ENCODE data around the gene GIMAP1. TPM values are rescaled to one million over a fixed set of nuclear protein-coding genes. Genes with fewer than 3 reads are reported as not detected.

Gene GIMAP1
- polyA plus RNA-seq, 1 of the 3 experiments (the other 2 are of a cell fraction): not detected

DNA sequence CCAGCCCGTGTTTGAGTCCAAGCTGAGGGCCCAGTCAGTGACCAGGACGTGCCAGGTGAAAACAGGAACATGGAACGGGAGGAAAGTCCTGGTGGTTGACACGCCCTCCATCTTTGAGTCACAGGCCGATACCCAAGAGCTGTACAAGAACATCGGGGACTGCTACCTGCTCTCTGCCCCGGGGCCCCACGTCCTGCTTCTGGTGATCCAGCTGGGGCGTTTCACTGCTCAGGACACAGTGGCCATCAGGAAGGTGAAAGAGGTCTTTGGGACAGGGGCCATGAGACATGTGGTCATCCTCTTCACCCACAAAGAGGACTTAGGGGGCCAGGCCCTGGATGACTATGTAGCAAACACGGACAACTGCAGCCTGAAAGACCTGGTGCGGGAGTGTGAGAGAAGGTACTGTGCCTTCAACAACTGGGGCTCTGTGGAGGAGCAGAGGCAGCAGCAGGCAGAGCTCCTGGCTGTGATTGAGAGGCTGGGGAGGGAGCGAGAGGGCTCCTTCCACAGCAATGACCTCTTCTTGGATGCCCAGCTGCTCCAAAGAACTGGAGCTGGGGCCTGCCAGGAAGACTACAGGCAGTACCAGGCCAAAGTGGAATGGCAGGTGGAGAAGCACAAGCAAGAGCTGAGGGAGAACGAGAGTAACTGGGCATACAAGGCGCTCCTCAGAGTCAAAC is 26.0 kb downstream of the GIMAP1 start:
- H3K4me1 ChIP-seq (ENCODE audit: control insufficient read depth in 1 of 2, insufficient read depth in 2 of 2, low read depth in 1 of 2, low read length in 1 of 2): no peaks in the 10 kb centered on the region; a peak in 1 of 4 replicates
- CTCF ChIA-PET: interaction anchor here (0.9 kb wide), 1 partner anchor 37 kb away, joined by 3 read pairs; no protein-coding TSS in a partner anchor
- no peak overlapping the region for H3K27ac ChIP-seq (ENCODE audit: low read depth in 2 of 2, low read length in 1 of 2)
- H2AFZ ChIP-seq (ENCODE audit: low read depth): no peak overlapping the region
- POLR2A ChIA-PET: interaction anchor here (0.6 kb wide), 1 partner anchor 22 kb away, joined by 3 read pairs; no protein-coding TSS in a partner anchor
- no peak for DNase-seq
- H3K4me2 ChIP-seq: no peak overlapping the region
- no peaks in the 10 kb centered on the region for H3K79me2 ChIP-seq (ENCODE audit: insufficient read depth)
- no peaks in the 10 kb centered on the region for H3K36me3 ChIP-seq (replicated peaks in 1 of 2; ENCODE audit: control insufficient read depth in 1 of 2, insufficient read depth in 2 of 2, low read length in 1 of 2)
- WGBS (ENCODE audit: low lambda C conversion rate): 16% methylated on average over 14 of the region's 14 CpGs
- no peaks in the 10 kb centered on the region for H3K9me3 ChIP-seq
- H3K4me3 ChIP-seq (ENCODE audit: low read depth in 2 of 2, low read length in 1 of 2): no peak overlapping the region
- H3K9ac ChIP-seq: no peak overlapping the region
- H4K20me1 ChIP-seq (ENCODE audit: insufficient read depth): no peaks in the 10 kb centered on the region
- TF ChIP-seq FOSL2 (IDR thresholded peaks at IDR 0.05; ENCODE audit: borderline replicate concordance, low read depth) (no peak), JUND (IDR thresholded peaks at IDR 0.05) (no peak)
- no peaks in the 10 kb centered on the region for H3F3A ChIP-seq (replicated peaks; ENCODE audit: insufficient read depth)
- no peaks in the 10 kb centered on the region for H3K9me2 ChIP-seq
- H3K27me3 ChIP-seq (ENCODE audit: insufficient read depth): peaks cover 3% of the 10 kb centered on the region

DNA sequence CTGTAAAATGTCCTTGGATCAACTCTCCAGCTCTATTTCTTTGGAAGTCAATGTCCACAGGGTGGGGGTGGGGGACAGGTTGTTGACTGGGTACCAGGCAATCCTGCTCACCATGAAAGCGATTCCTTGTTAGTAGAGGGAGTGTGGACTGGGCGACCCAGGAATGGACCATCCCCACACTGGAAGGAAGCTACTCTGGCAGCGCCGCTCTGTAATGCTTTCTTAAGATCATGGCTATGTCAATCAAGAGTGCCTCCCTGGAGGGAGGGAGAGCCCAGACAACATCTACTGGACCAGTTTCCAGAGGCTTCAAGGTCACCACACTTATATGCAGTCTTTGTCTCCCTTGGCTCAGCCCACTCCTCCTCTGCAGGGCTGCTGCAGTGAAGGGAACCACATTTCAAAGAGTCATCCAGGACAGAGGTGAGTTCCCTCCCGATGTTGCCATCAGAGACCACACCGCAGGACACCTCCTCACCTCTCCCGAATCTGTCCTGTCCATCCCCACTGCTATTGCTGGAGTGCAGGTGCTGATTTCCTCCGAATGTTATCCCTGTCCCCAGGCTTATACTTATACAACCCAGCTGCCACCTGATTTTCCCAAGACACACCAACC is 27.7 kb downstream of the GIMAP1 start:
- no peak overlapping the region for H2AFZ ChIP-seq (ENCODE audit: low read depth)
- no peaks in the 10 kb centered on the region for H3F3A ChIP-seq (replicated peaks; ENCODE audit: insufficient read depth)
- no peak for DNase-seq
- H3K9ac ChIP-seq: no peak overlapping the region
- no peaks in the 10 kb centered on the region for H3K4me1 ChIP-seq (ENCODE audit: control insufficient read depth in 1 of 2, insufficient read depth in 2 of 2, low read depth in 1 of 2, low read length in 1 of 2)
- POLR2A ChIA-PET: no interaction called here
- no peak overlapping the region for H3K4me2 ChIP-seq
- H3K9me2 ChIP-seq: no peaks in the 10 kb centered on the region
- H4K20me1 ChIP-seq (ENCODE audit: insufficient read depth): no peaks in the 10 kb centered on the region
- no peaks in the 10 kb centered on the region for H3K36me3 ChIP-seq (replicated peaks in 1 of 2; ENCODE audit: control insufficient read depth in 1 of 2, insufficient read depth in 2 of 2, low read length in 1 of 2)
- no peaks in the 10 kb centered on the region for H3K9me3 ChIP-seq
- no peak overlapping the region for H3K4me3 ChIP-seq (ENCODE audit: low read depth in 2 of 2, low read length in 1 of 2)
- TF ChIP-seq CHD2 (IDR thresholded peaks at IDR 0.05; ENCODE audit: low read length, partially characterized antibody): no peak
- no peak for TF ChIP-seq NRF1 (IDR thresholded peaks at IDR 0.05; ENCODE audit: low read depth, low read length)
- TF ChIP-seq, protein P1, sequence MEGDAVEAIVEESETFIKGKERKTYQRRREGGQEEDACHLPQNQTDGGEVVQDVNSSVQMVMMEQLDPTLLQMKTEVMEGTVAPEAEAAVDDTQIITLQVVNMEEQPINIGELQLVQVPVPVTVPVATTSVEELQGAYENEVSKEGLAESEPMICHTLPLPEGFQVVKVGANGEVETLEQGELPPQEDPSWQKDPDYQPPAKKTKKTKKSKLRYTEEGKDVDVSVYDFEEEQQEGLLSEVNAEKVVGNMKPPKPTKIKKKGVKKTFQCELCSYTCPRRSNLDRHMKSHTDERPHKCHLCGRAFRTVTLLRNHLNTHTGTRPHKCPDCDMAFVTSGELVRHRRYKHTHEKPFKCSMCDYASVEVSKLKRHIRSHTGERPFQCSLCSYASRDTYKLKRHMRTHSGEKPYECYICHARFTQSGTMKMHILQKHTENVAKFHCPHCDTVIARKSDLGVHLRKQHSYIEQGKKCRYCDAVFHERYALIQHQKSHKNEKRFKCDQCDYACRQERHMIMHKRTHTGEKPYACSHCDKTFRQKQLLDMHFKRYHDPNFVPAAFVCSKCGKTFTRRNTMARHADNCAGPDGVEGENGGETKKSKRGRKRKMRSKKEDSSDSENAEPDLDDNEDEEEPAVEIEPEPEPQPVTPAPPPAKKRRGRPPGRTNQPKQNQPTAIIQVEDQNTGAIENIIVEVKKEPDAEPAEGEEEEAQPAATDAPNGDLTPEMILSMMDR (IDR thresholded peaks at IDR 0.05): no peak
- TF ChIP-seq GATA2 (CRISPR knock-in tag; IDR thresholded peaks at IDR 0.05): no peak
- H3K27ac ChIP-seq (ENCODE audit: low read depth in 2 of 2, low read length in 1 of 2): no peak overlapping the region
- CTCF ChIA-PET: interaction anchor here (0.6 to 1.2 kb wide), 6 partner anchors 12 to 295 kb away, joined by 3 to 5 read pairs (median 3); no protein-coding TSS in a partner anchor
- H3K27me3 ChIP-seq (ENCODE audit: insufficient read depth): peaks cover 16% of the 10 kb centered on the region
- H3K79me2 ChIP-seq (ENCODE audit: insufficient read depth): no peaks in the 10 kb centered on the region
- 25% methylated on average over 8 of the region's 8 CpGs for WGBS (ENCODE audit: low lambda C conversion rate)

DNA sequence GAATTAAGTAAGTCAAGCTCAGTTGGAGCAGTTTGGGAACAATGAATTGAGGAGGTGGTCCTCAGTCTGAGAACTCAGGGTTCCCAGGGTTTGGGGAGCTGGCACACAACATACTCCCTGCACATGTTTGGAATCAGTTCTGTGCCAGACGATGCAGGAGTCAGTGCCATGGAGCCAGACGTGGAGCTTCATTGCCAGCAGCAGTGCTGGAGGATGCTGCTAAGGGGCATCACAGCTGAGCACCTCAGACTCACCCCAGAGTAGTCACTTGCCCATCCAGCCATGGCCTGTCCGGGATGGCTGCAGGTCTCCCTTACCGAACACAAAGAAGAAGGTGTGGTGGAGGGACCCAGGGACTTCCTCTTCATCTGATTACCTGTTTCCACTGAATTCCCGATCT is 28.7 kb downstream of the GIMAP1 start:
- Histone ChIP-seq H3K9ac (no peak overlapping the region), H2AFZ (ENCODE audit: low read depth) (no peak overlapping the region), H3K9me2 (no peaks in the 10 kb centered on the region), H3K4me3 (ENCODE audit: low read depth in 2 of 2, low read length in 1 of 2) (no peak overlapping the region), H4K20me1 (ENCODE audit: insufficient read depth) (no peaks in the 10 kb centered on the region), H3K79me2 (ENCODE audit: insufficient read depth) (no peaks in the 10 kb centered on the region), H3K36me3 (replicated peaks in 1 of 2; ENCODE audit: control insufficient read depth in 1 of 2, insufficient read depth in 2 of 2, low read length in 1 of 2) (no peaks in the 10 kb centered on the region), H3K4me2 (no peak overlapping the region), H3K27ac (ENCODE audit: low read depth in 2 of 2, low read length in 1 of 2) (no peak overlapping the region), H3K27me3 (ENCODE audit: insufficient read depth) (peaks cover 16% of the 10 kb centered on the region), H3K9me3 (no peaks in the 10 kb centered on the region), H3K4me1 (ENCODE audit: control insufficient read depth in 1 of 2, insufficient read depth in 2 of 2, low read depth in 1 of 2, low read length in 1 of 2) (no peaks in the 10 kb centered on the region), H3F3A (replicated peaks; ENCODE audit: insufficient read depth) (no peaks in the 10 kb centered on the region)
- 22% methylated on average over 5 of the region's 5 CpGs for WGBS (ENCODE audit: low lambda C conversion rate)
- no peak for DNase-seq
- POLR2A ChIA-PET: no interaction called here
- CTCF ChIA-PET: interaction anchor here (0.6 to 0.8 kb wide), 3 partner anchors 11 to 244 kb away, joined by 3 read pairs; no protein-coding TSS in a partner anchor
- TF ChIP-seq, protein P1 (IDR thresholded peaks at IDR 0.05): no peak
- TF ChIP-seq EZH2phosphoT487 (IDR thresholded peaks at IDR 0.05; ENCODE audit: borderline replicate concordance, low read depth) (no peak), FOSL2 (IDR thresholded peaks at IDR 0.05; ENCODE audit: borderline replicate concordance, low read depth) (no peak), POLR2AphosphoS5 (IDR thresholded peaks at IDR 0.05; ENCODE audit: low read depth, low read length) (no peak), RCOR1 (IDR thresholded peaks at IDR 0.05; ENCODE audit: low read length) (no peak), RXRA (IDR thresholded peaks at IDR 0.05; ENCODE audit: borderline replicate concordance, low read depth) (no peak), RAD21 (IDR thresholded peaks at IDR 0.05; ENCODE audit: low read length) (no peak)
- TF ChIP-seq, protein P2, sequence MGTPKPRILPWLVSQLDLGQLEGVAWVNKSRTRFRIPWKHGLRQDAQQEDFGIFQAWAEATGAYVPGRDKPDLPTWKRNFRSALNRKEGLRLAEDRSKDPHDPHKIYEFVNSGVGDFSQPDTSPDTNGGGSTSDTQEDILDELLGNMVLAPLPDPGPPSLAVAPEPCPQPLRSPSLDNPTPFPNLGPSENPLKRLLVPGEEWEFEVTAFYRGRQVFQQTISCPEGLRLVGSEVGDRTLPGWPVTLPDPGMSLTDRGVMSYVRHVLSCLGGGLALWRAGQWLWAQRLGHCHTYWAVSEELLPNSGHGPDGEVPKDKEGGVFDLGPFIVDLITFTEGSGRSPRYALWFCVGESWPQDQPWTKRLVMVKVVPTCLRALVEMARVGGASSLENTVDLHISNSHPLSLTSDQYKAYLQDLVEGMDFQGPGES (IDR thresholded peaks at IDR 0.05; ENCODE audit: low read depth, low read length): no peak
- TF ChIP-seq, protein P3, sequence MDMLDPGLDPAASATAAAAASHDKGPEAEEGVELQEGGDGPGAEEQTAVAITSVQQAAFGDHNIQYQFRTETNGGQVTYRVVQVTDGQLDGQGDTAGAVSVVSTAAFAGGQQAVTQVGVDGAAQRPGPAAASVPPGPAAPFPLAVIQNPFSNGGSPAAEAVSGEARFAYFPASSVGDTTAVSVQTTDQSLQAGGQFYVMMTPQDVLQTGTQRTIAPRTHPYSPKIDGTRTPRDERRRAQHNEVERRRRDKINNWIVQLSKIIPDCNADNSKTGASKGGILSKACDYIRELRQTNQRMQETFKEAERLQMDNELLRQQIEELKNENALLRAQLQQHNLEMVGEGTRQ (IDR thresholded peaks at IDR 0.05; ENCODE audit: borderline replicate concordance, low read depth, low read length): no peak

Data from SK-N-SH (cell line).